HEK293T (cell line): ENCODE data around the gene TCF7L2.

Experiments used
- CTCF ChIA-PET: fragments of 350-600 bp; formaldehyde crosslinking; extraction: SDS; loops from one replicate; lab custom pipeline; 2021; ENCODE audit warnings: antibody characterized with exemption, inconsistent platforms; lab: Yijun Ruan, JAX
- POLR2A ChIA-PET: fragments of 350-600 bp; formaldehyde crosslinking; extraction: SDS; loops from one replicate; lab custom pipeline; 2020; ENCODE audit warnings: antibody characterized with exemption, inconsistent platforms; lab: Yijun Ruan, JAX
- DNase-seq: peaks from one replicate; pipeline ENCODE4 v3.0.0; 2012; ENCODE audit warnings: mixed read lengths; ENCODE audit errors: extremely low spot score
- ARNT ChIP-seq: fragments of 450-650 bp; IDR thresholded peaks from 2 replicates; pipeline ENCODE4 v1.6.1; 2017; ENCODE audit warnings: mild to moderate bottlenecking
- BHLHE40 ChIP-seq: fragments of 450-650 bp; IDR thresholded peaks from 2 replicates; pipeline ENCODE4 v1.6.1; 2016; ENCODE audit warnings: mild to moderate bottlenecking, moderate library complexity, borderline replicate concordance
- CTBP1 ChIP-seq: fragments of 450-650 bp; IDR thresholded peaks from 2 replicates; pipeline ENCODE4 v1.6.1; 2016; ENCODE audit warnings: borderline replicate concordance
- ELF4 ChIP-seq: fragments of 450-650 bp; IDR thresholded peaks from 2 replicates; pipeline ENCODE4 v1.6.1; 2017; ENCODE audit warnings: antibody characterized with exemption
- FOXA1 ChIP-seq: fragments of 450-650 bp; IDR thresholded peaks from 2 replicates; pipeline ENCODE4 v1.6.1; 2016; ENCODE audit warnings: mild to moderate bottlenecking
- FOXK2 ChIP-seq: fragments of 450-650 bp; IDR thresholded peaks from 2 replicates; pipeline ENCODE4 v1.6.1; 2016; ENCODE audit warnings: mild to moderate bottlenecking
- FOXM1 ChIP-seq: fragments of 450-650 bp; IDR thresholded peaks from 2 replicates; pipeline ENCODE4 v1.6.1; 2017; ENCODE audit warnings: mild to moderate bottlenecking, borderline replicate concordance
- HDGF ChIP-seq: fragments of 450-650 bp; IDR thresholded peaks from 2 replicates; pipeline ENCODE4 v1.6.1; 2017; ENCODE audit warnings: antibody characterized with exemption, borderline replicate concordance
- L3MBTL2 ChIP-seq: fragments of 450-650 bp; conservative IDR thresholded peaks from 2 replicates; pipeline ENCODE4 v1.6.1; 2016; ENCODE audit warnings: mild to moderate bottlenecking
- LEF1 ChIP-seq: fragments of 450-650 bp; IDR thresholded peaks from 2 replicates; pipeline ENCODE4 v1.6.1; 2017; ENCODE audit warnings: mild to moderate bottlenecking, borderline replicate concordance
- NFRKB ChIP-seq: fragments of 450-650 bp; IDR thresholded peaks from 2 replicates; pipeline ENCODE4 v1.6.1; 2016; ENCODE audit warnings: mild to moderate bottlenecking, moderate library complexity
- PKNOX1 ChIP-seq: fragments of 450-650 bp; IDR thresholded peaks from 2 replicates; pipeline ENCODE4 v1.6.1; 2016
- SP1 ChIP-seq: fragments of 450-650 bp; IDR thresholded peaks from 2 replicates; pipeline ENCODE4 v1.6.1; 2017
- SUZ12 ChIP-seq: fragments of 450-650 bp; IDR thresholded peaks from 2 replicates; pipeline ENCODE4 v1.6.1; 2016; ENCODE audit warnings: mild to moderate bottlenecking
- TARDBP ChIP-seq: fragments of 450-650 bp; IDR thresholded peaks from 2 replicates; pipeline ENCODE4 v1.6.1; 2016
- ZNF384 ChIP-seq: fragments of 450-650 bp; IDR thresholded peaks from 2 replicates; pipeline ENCODE4 v1.6.1; 2016

The TCF7L2 gene

GRCh38 chr10:113162960-113163359 lies 212.9 kb downstream of the TCF7L2 start:
- ChIA-PET CTCF (no interaction called here), POLR2A (no interaction called here)
- DNase-seq: no peak
- TF ChIP-seq FOXK2 (no peak), ARNT (no peak), FOXA1 (no peak), HDGF (no peak), SUZ12 (no peak), ZNF384 (no peak), NFRKB (no peak)

- CTCF ChIA-PET: no interaction called here
- POLR2A ChIA-PET: no interaction called here
- no peak for TF ChIP-seq PKNOX1
- TF ChIP-seq SUZ12: no peak
- DNase-seq: no peak
Measured at GRCh38 chr10:113165673-113166072, 215.6 kb downstream of the TCF7L2 start.

- no peak for TF ChIP-seq HDGF
- TF ChIP-seq NFRKB: no peak
- no peak for TF ChIP-seq SP1
- TF ChIP-seq ELF4: no peak
- TF ChIP-seq BHLHE40: no peak
- no peak for TF ChIP-seq CTBP1
- no peak for TF ChIP-seq FOXM1
- TF ChIP-seq TARDBP: no peak
- TF ChIP-seq L3MBTL2: no peak
- TF ChIP-seq PKNOX1: no peak
- TF ChIP-seq FOXK2: no peak
- ChIA-PET CTCF (no interaction called here), POLR2A (no interaction called here)
- DNase-seq: no peak
Measured at GRCh38 chr10:113167702-113168101, 217.7 kb downstream of the TCF7L2 start.

- POLR2A ChIA-PET: no interaction called here
Measured at GRCh38 chr10:113168584-113168983, 218.5 kb downstream of the TCF7L2 start.

GRCh38 chr10:113169111-113169510 lies 219.1 kb downstream of the TCF7L2 start:
- DNase-seq: no peak
- CTCF ChIA-PET: no interaction called here
- POLR2A ChIA-PET: no interaction called here
- TF ChIP-seq FOXM1 (no peak), SUZ12 (no peak), PKNOX1 (no peak), ZNF384 (no peak), ELF4 (no peak), NFRKB (no peak), LEF1 (no peak), ARNT (no peak), SP1 (no peak), FOXA1 (no peak), BHLHE40 (no peak), TARDBP (no peak), L3MBTL2 (no peak), CTBP1 (no peak), FOXK2 (no peak)

More at GRCh38 chr10:113168584-113168983, 218.5 kb downstream of the TCF7L2 start:
- CTCF ChIA-PET: no interaction called here
- DNase-seq: no peak
- TF ChIP-seq FOXK2 (no peak), LEF1 (no peak), CTBP1 (no peak), ARNT (no peak), PKNOX1 (no peak), L3MBTL2 (no peak), SUZ12 (no peak), FOXM1 (no peak), ZNF384 (no peak)

- ChIA-PET POLR2A (no interaction called here), CTCF (no interaction called here)
- TF ChIP-seq SP1: no peak
- TF ChIP-seq PKNOX1: no peak
- TF ChIP-seq SUZ12: no peak
- no peak for TF ChIP-seq NFRKB
- no peak for TF ChIP-seq FOXA1
- TF ChIP-seq LEF1: no peak
- TF ChIP-seq ZNF384: no peak
- TF ChIP-seq TARDBP: no peak
- TF ChIP-seq HDGF: no peak
- no peak for DNase-seq
Measured at GRCh38 chr10:113169853-113170460, 219.9 kb downstream of the TCF7L2 start.
